Loucy (cell line): ENCODE results near the gene INPP5F.
A peak's percentile ranks its signal among the peaks of the same experiment; 100 is the strongest.

Experiments used
- H2AFZ ChIP-seq: fragments of 200-600 bp; sonication (generic); 2 replicates; pipeline ENCODE4 v1.6.0; 2016; ENCODE audit warnings: antibody characterized with exemption, mild to moderate bottlenecking, low read length, moderate library complexity
- H3F3A ChIP-seq: fragments of 200-600 bp; 2 replicates; pipeline ENCODE4 v1.6.0; 2016; ENCODE audit warnings: antibody characterized with exemption, low read depth, mild to moderate bottlenecking
- H3K27me3 ChIP-seq: fragments of 200-600 bp; sonication (generic); 2 replicates; pipeline ENCODE4 v1.6.1; 2014; ENCODE audit warnings: low read length, mild to moderate bottlenecking; ENCODE audit not compliant: insufficient read depth, poor library complexity, severe bottlenecking
- H3K36me3 ChIP-seq: fragments of 200-600 bp; sonication (generic); 2 replicates; pipeline ENCODE4 v1.6.1; 2016; ENCODE audit warnings: low read length; ENCODE audit not compliant: insufficient read depth
- H3K4me1 ChIP-seq: fragments of 200-600 bp; sonication (generic); 2 replicates; pipeline ENCODE4 v1.5.1; 2014; ENCODE audit warnings: low read length, mild to moderate bottlenecking; ENCODE audit not compliant: insufficient read depth, poor library complexity, severe bottlenecking
- H3K4me2 ChIP-seq: fragments of 200-600 bp; sonication (generic); 2 replicates; pipeline ENCODE4 v1.6.0; 2014; ENCODE audit warnings: antibody characterized with exemption, low read length, low read depth, mild to moderate bottlenecking; ENCODE audit not compliant: poor library complexity, severe bottlenecking
- H3K4me3 ChIP-seq: fragments of 200-600 bp; sonication (generic); 2 replicates; pipeline ENCODE4 v1.5.1; 2014; ENCODE audit warnings: low read length, mild to moderate bottlenecking, mixed read lengths; ENCODE audit not compliant: poor library complexity, severe bottlenecking
- H3K79me2 ChIP-seq: fragments of 200-600 bp; sonication (generic); 2 replicates; pipeline ENCODE4 v1.6.1; 2014; ENCODE audit warnings: low read length; ENCODE audit not compliant: insufficient read depth
- H3K9ac ChIP-seq: fragments of 200-600 bp; sonication (generic); 2 replicates; pipeline ENCODE4 v1.6.0; 2014; ENCODE audit warnings: mild to moderate bottlenecking, low read depth, low read length, moderate library complexity; ENCODE audit not compliant: poor library complexity, severe bottlenecking
- H3K9me2 ChIP-seq: fragments of 200-600 bp; sonication (generic); replicated peaks from 2 replicates; pipeline ENCODE4 v1.6.1; 2016; ENCODE audit warnings: low read depth, low read length, mixed read lengths
- H3K9me3 ChIP-seq: fragments of 200-600 bp; sonication (generic); 2 replicates; pipeline ENCODE4 v1.6.1; 2014; ENCODE audit warnings: mild to moderate bottlenecking, antibody characterized with exemption, low read length, low read depth; ENCODE audit not compliant: insufficient read depth
- H4K20me1 ChIP-seq: fragments of 200-600 bp; sonication (generic); 2 replicates; pipeline ENCODE4 v1.6.0; 2014; ENCODE audit warnings: antibody characterized with exemption, low read length, mild to moderate bottlenecking; ENCODE audit not compliant: insufficient read depth, poor library complexity, severe bottlenecking
- EZH2phosphoT487 ChIP-seq: fragments of 200-600 bp; IDR thresholded peaks from 2 replicates; pipeline ENCODE4 v1.6.1; 2018; ENCODE audit warnings: antibody characterized with exemption, mild to moderate bottlenecking, moderate library complexity, borderline replicate concordance
- TF ChIP-seq, protein P1 (sequence below): fragments of 200-600 bp; sonication (generic); conservative IDR thresholded peaks from 2 replicates; pipeline ENCODE4 v1.5.1; 2014; ENCODE audit warnings: mild to moderate bottlenecking, antibody characterized with exemption, low read length

INPP5F gene

DNA sequence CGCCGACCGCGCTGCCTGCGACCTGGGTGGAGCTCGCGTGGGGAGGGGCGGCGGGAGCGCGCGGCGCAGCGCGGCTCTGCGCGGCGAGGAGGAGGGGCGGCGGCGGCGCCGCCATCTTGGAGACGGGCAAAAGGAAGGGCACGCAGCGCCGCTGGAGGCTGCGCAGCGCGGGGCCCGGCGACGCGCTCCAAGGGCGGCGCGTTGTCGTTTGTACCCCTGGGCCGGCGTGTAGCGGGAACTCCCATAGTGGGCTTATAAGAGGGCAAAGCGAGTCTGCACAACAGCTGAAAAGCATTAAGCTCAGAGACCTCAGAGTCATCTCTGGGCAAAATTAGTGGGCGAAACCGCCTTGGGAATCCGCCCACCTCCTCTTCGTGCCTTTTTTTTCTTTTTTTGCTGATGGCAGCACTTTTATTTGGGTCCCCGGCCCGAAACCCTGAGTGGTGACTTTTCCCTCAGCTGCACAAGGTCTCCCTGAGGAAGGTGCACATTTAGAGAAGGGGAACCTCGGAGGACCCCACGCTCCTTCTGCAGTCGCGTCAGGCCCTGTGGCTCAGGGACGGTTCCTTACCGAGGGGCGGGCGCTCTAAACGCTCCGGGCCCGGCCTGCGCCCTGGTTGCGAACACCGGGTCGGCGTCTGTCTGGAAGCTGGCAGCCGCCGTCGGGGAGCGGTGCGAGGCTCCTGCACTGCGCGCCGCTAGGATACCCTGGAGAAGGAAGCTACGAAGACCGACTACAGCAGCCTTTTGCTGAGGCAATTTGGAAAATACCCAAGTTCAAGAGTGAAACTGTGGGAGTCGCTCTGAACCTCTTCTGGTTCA is 147.2 kb downstream of the INPP5F start:
- H4K20me1 ChIP-seq = peaks cover 35% of the 10 kb centered on the region
- H2AFZ ChIP-seq = peak overlapping the region; percentile 100
- H3K27me3 ChIP-seq = no peaks in the 10 kb centered on the region
- no peaks in the 10 kb centered on the region for H3K36me3 ChIP-seq
- H3K4me3 ChIP-seq = peak overlapping the region; percentile 97
- H3F3A ChIP-seq = no peaks in the 10 kb centered on the region
- H3K9ac ChIP-seq = peak overlapping the region; percentile 86
- peak overlapping the region; percentile 88 for H3K4me2 ChIP-seq
- H3K9me3 ChIP-seq = no peaks in the 10 kb centered on the region
- peaks cover 50% of the 10 kb centered on the region for H3K79me2 ChIP-seq
- TF ChIP-seq, protein P1, sequence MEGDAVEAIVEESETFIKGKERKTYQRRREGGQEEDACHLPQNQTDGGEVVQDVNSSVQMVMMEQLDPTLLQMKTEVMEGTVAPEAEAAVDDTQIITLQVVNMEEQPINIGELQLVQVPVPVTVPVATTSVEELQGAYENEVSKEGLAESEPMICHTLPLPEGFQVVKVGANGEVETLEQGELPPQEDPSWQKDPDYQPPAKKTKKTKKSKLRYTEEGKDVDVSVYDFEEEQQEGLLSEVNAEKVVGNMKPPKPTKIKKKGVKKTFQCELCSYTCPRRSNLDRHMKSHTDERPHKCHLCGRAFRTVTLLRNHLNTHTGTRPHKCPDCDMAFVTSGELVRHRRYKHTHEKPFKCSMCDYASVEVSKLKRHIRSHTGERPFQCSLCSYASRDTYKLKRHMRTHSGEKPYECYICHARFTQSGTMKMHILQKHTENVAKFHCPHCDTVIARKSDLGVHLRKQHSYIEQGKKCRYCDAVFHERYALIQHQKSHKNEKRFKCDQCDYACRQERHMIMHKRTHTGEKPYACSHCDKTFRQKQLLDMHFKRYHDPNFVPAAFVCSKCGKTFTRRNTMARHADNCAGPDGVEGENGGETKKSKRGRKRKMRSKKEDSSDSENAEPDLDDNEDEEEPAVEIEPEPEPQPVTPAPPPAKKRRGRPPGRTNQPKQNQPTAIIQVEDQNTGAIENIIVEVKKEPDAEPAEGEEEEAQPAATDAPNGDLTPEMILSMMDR = no peak
- no peak for TF ChIP-seq EZH2phosphoT487
- no peaks in the 10 kb centered on the region for H3K9me2 ChIP-seq
- peaks cover 35% of the 10 kb centered on the region for H3K4me1 ChIP-seq

DNA sequence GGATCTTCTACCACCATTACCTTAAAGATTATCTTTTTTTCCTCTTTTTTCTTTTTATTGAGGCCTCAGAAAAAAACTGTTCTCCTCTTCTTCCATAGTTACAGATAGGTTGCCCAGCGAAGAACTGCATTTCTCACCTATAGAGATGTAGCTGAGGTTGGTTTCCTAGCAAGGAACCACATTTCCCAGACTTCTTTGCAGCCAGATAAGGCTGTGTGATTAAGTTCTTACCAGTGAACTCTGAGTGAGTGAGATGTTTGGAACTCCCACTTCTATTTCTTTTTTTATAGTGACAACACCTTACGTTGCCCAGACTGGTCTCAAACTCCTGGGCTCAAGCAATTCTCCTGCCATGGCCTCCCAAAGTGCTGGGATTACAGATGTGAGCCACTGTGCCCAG is 152.7 kb downstream of the INPP5F start:
- H3K36me3 ChIP-seq = no peaks in the 10 kb centered on the region
- no peak overlapping the region for H3K4me3 ChIP-seq

More for the DNA sequence above, 152.7 kb downstream of the INPP5F start:
- Histone ChIP-seq H3K9me3 (no peaks in the 10 kb centered on the region), H4K20me1 (no peaks in the 10 kb centered on the region), H3K27me3 (no peaks in the 10 kb centered on the region), H3K4me2 (no peak overlapping the region), H3K9ac (no peak overlapping the region), H3K4me1 (peaks cover 5% of the 10 kb centered on the region), H2AFZ (no peak overlapping the region), H3F3A (no peaks in the 10 kb centered on the region), H3K79me2 (0 out of 2 replicates have a peak, but pooled peaks cover 1% of the 10 kb centered on the region), H3K9me2 (no peaks in the 10 kb centered on the region)
- no peak for TF ChIP-seq EZH2phosphoT487
- TF ChIP-seq, protein P1 = no peak
